Nucleus accumbens (tissue), 56 donors: Measurements from ENCODE around the gene PI4KA.

Experiments
- DNase-seq, 56 donors: peaks; one replicate each; lab custom pipeline; 2025; lab: John Stamatoyannopoulos, UW

The PI4KA gene

GRCh38 chr22:20756846-20757245 is 101.8 kb downstream of the PI4KA start:
- DNase-seq, result no peak

- no peak for DNase-seq
These were observed 105.7 kb downstream of the PI4KA start for GRCh38 chr22:20752873-20753272.

DNA sequence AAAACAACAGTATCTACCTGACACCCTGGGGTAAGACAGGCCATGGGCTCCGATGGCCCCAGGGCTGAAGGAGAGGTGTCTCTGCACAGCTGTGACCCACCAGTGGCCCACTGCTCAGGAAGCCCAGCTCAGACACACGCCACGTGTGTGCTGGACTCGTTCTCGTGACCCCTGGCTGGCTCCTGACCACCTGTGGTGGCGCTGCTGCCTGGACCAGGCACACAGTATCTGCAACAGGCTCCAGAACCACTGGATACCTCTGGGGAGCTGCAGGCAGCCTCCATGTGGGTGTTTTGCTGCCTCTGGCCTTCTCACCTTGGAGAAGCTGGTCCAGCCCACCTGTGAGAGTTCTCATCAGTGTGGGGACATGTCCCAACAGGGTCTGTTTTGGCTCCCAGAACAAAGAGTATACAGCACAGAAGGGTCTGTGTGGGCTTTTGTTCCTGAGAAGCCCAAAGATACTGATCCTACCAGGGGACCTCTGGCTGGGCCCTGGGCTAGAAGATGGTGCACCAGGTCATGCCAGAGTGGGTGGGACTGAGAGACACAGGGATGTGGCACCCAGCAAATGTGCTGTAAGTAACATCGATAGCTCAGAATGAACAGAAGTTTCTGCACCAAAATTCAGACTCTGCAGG is 106.4 kb downstream of the PI4KA start:
- no peak for DNase-seq

GRCh38 chr22:20751185-20751851 is 107.3 kb downstream of the PI4KA start:
- DNase-seq, result peak in 22 of 56 donors; percentile 16 to 73 (median 36)

DNA sequence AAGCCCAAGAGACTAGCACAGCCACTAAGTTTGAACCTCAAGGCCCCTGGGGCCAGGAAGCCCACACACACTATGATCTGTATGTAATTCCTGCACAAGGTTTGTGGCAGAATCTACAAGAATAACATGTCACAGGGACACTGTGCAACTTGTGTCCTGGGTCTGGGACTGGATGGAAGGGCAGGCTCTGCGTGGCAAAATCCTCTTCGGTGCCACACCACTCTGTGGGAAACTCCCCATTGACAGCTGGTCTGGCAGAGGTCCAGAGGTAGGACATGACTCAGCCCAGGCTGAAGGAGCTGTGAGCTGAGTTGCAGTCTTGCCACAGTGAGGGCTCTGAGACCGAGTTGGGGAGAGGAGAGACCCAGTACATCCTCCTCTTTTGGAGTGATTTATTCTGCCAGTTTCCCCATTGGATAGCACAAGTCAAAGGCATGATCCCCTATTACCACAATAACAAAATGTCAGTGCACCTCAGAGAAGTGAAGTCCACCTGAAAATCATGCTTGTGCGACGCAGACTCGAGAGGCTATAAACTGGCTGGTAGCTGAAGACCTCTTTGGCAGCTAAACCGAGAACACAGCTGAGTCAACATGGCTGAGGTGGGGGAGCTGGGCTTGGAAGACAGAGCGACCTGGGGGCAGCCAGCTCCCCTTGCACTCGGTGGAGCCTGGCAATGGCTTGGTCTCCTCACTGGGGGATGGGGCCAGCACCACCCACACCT is 108.0 kb downstream of the PI4KA start:
- DNase-seq, result peak in 27 of 56 donors; percentile 7 to 68 (median 32)

- DNase-seq, result peak in 6 of 56 donors; percentile 3 to 31 (median 12)
These were observed 109.2 kb downstream of the PI4KA start for GRCh38 chr22:20749453-20749852.

GRCh38 chr22:20748731-20749428 is 109.7 kb downstream of the PI4KA start:
- no peak for DNase-seq

DNA sequence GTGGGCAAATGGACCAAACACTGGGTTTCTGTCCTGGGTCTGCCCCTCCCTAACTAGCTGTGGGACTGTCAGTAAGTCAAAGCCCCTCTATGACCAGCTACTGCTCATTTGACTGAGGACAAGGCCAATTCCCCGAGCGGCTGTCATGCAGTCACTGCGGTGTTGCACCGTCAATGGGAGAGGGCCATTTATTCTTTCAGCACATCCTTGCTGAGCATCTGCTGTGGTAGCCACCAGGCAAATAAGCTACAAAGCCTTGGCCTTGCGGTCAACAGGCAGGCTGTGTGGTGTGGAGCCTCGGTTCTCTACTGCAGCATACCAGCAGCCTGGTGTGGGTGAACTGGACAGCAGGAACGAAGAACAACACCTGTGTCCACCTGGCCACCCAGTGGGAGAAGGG is 110.5 kb downstream of the PI4KA start:
- no peak for DNase-seq

DNA sequence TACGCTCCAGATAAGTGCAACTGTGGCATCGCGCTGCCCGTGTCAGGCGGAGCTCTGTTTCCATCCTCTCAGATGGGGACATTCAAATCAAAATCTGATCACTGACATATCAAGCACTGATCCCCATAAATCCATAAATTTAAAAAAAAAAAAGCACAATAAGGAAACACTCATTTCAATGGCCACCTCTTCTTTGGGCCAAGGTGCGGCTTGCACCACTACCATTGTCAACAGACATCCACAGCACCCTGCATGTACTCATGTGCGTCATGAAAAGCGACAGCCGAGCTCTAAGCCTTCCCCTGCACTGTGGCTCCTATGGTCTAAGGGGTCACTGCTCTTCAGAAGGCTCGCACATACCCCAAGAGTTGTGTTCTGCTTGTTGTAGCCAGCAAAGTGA is 111.4 kb downstream of the PI4KA start:
- no peak for DNase-seq

GRCh38 chr22:20746431-20747189 is 112.0 kb downstream of the PI4KA start:
- DNase-seq, result no peak

DNA sequence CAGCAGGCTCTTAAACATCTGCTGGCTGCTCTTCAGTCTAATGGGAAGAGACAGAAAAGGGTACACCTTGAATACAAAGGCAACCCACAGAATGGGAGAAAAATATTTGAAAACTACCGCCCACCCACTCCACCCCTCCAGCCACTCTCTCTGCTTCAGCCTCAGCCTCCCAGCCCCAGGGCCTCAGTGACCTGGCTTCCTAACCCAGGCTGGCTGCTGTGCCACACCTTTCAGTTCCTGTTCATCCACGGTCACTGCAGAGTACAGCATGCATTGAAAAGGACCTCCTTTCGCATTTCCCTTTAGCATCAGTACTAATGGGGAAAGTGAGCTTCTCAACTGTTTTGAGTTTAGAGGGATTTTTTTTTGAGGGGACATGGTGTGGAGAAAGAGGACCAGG is 113.5 kb downstream of the PI4KA start:
- DNase-seq, result no peak

DNA sequence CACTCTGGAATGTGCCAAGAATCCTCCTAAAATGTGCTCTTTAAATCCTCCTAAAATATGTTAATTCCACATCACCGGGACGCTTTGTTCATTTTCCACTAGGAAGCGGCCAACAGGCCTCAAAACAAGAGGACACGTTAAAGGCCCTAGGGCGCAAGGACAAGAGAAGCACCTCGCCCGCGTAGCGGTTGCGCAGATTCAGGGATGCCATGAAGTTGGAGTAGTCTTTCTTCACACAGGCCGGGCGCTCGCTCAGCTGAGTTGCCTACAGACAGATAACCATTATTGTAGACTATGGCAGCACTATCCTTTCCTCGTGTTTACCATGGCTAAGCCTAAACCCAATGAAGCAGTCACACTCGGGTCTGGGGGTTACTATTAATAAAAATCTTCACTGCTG is 114.2 kb downstream of the PI4KA start:
- DNase-seq, result no peak

DNA sequence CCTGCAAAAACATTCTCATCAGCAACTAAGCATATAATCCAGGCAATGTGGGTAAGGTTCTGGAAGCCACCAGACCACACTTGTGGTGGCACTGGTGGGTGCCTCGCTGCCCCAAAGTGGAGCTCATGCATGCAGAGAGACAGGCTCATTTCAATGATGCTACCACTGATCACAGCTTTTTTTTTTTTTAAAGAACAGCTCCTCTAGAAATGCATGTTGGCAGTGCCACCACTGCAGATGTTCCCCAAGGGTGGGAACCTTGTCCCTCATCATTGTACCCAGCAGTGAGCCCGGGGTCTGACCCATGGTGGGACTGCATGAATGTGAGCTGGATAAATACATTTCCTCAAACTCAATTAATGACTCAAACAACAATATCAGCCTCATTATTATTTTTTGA is 115.8 kb downstream of the PI4KA start:
- DNase-seq, result no peak

DNA sequence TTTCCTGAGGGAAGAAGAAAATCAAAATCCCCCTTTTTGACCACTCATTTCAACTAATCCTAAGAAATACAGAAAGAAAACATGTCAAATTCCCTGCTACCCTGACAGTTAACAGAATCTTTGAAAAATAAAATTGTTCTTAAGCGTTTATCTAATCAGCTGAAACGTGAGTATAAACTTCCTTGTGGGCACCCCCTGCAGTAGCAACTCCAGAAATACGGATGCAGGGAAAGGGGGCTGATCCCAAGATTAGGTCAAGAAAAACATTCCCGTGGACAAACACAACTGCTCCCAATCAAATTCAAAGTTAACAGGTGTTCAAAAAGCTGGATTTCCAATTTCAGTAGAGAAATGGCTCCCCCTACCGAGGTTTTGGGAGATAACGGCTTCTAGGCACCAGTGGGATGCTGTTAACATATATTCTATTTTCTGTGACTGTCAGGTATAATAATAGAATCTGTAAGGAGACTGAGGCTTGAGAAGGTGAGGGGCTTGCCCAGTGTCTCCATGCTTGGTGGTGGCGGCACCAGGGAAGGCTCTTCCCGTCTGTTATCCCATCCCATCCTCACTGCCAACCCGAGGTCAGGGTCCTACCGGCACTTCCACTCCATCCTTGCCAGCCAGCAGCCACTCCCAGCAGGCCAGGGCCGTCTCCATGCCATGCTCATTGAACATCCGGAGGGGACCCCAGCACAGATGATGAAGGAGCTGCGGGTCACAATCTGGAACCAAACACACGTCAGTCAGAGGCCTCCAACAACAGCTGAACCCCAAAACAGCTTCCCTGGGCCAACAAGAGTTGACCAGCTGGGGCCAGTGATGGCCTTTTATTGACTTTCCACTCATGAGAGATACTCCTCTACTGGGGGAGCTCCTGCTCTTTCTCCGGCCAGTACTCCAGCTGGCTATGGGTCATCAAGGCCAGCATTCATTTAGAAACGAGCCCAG is 116.7 kb downstream of the PI4KA start:
- DNase-seq, result peak in 3 of 56 donors; percentile 19 to 53 (median 23)

DNA sequence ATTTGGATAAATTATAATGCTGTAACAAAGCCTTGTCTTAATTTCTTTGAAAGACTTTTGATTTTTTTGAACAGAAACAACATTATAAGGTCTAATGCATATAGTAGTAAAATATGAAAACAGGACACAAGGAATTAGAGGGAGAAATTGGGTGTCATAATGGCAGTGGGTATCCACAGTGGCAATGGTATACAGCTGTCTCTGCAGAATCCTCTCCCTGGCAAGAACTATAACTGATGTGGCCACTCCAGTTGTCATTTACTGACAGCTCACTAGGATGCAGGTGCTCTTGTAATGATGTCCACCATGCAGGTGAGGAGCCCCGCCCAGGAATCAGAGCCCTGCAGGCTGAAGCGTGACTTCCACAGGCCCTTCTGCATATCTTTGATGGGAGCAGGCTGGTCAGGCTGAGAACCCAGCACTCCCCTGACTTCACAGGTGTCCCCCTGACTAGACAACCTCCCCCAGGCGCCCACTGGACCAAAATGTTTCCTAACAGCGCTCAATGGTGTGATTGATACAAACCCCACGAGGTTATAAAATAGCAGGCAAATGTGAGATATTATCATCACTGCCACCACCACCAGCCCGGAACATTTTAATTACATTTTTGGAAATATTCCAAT is 117.5 kb downstream of the PI4KA start:
- DNase-seq, result no peak

DNA sequence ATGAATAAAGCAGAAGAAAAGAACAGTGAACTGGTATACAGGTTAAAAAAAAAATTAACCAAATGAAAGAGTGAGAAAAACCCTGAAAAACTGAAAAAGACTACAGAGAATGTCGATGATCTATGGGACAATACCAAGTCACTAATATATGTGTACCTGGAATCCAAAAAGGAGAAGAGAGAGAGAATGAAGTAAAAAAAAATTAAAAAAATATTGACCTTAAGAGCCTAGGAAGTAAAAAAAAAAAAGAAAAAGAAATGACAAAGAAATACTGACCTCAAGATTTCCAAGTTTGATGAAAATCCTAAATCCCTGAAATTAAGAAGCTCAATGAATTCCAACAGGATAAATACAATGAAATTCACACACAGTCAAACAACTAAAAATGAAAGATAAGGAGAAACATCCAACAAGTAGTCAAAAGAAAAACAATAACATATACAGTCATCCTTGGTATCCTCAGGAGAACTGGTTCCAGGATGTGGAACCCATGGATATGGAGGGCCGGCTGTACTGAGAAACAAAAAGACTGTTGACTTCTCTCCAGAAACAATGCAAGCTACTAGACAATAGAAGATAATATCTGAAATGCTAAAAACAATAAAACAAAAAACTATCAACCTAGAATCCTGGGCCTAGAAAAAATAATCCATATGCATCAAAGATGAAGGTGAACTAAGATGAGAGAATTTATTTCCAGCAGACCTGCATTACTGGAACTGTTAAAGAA is 118.2 kb downstream of the PI4KA start:
- no peak for DNase-seq

DNA sequence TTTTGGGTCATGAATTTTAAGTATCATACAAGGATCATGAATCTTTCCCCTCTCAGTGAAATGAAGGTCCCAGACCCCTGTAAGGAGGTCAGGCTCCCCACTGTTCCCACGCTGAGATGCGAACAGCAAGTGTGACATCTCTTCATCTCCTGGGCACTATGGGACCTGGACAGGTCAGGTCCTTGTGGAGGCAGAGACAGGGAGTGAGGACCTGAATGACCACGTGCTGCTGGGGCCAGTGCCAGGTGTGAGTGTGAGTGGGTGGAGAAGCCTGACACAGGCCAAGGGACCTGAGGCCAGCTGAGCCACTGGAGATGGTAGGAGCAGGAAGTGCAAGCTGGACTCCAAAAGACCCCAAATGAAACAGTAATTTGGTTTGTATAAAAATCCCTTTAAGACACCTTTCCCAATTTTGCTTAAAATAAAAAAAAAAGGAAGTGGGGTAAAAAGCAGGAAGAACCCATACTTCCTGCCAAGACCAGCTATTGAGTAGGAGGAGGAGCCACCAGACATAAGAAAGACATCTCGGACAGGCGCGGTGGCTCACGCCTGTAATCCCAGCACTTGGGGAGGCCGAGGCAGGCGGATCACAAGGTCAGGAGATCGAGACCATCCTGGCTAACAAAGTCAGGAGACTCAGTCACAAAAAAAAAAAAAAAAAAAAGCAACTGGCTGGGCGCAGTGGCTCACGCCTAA is 120.1 kb downstream of the PI4KA start:
- no peak for DNase-seq
